AG10803 (cell line): ENCODE measurements around the gene MCMBP.
"Not testable (repeated sequence)": the region's sequence is repeated elsewhere in the genome, so short reads cannot be mapped to it uniquely, and the experiment has no call there.

Experiments used
- DNase-seq: peaks from one replicate; pipeline ENCODE4 v3.0.0; 2010; ENCODE audit warnings: low read depth
- H3K4me3 ChIP-seq: 2 replicates; pipeline ENCODE4 v1.5.1; 2011; ENCODE audit warnings: mild to moderate bottlenecking, low read length, control low read depth
- CTCF ChIP-seq: conservative IDR thresholded peaks from 2 replicates; pipeline ENCODE4 v1.5.1; 2011; ENCODE audit warnings: mild to moderate bottlenecking, low read length, control low read depth, inconsistent platforms

Gene MCMBP

GRCh38 chr10:119801176-119801575 is 71.5 kb downstream of the MCMBP start:
- TF ChIP-seq CTCF = no peak
- DNase-seq = no peak
- no peak overlapping the region for H3K4me3 ChIP-seq

GRCh38 chr10:119796039-119796438 is 76.6 kb downstream of the MCMBP start:
- no peak overlapping the region for H3K4me3 ChIP-seq
- no peak for TF ChIP-seq CTCF
- no peak for DNase-seq

GRCh38 chr10:119795101-119795500 is 77.5 kb downstream of the MCMBP start:
- not testable (repeated sequence) for DNase-seq, H3K4me3 ChIP-seq

- DNase-seq = peak; percentile 25
- H3K4me3 ChIP-seq = no peak overlapping the region
These were observed 86.4 kb downstream of the MCMBP start for GRCh38 chr10:119786117-119786769.

GRCh38 chr10:119784340-119785067 is 88.1 kb downstream of the MCMBP start:
- no peak overlapping the region for H3K4me3 ChIP-seq
- TF ChIP-seq CTCF = no peak
- DNase-seq = no peak

More at GRCh38 chr10:119786117-119786769, 86.4 kb downstream of the MCMBP start:
- TF ChIP-seq CTCF = no peak

GRCh38 chr10:119783665-119784027 is 89.0 kb downstream of the MCMBP start:
- TF ChIP-seq CTCF = no peak
- DNase-seq = no peak
- no peak overlapping the region for H3K4me3 ChIP-seq

- DNase-seq = peak; percentile 59
- TF ChIP-seq CTCF = no peak
- no peak overlapping the region for H3K4me3 ChIP-seq
These were observed 89.5 kb downstream of the MCMBP start for GRCh38 chr10:119782981-119783664.
